ENCODE data around the gene MN1. TPM values are rescaled to one million over a fixed set of nuclear protein-coding genes. Genes with fewer than 3 reads are reported as not detected.

The MN1 gene
- total RNA-seq, 1 donor: 6.2 TPM

GRCh38 chr22:27846248-27846757, 44.7 kb upstream of the MN1 start:
- no peaks in the 10 kb centered on the region for H3K9me3 ChIP-seq (ENCODE audit: low read depth, low read length)

GRCh38 chr22:27845644-27846043, 44.1 kb upstream of the MN1 start:
- DNase-seq (ENCODE audit: insufficient read length, low spot score, missing footprints): no peak
- Histone ChIP-seq H3K4me1 (ENCODE audit: insufficient read depth, low read length) (peaks cover 9% of the 10 kb centered on the region), H4K20me1 (ENCODE audit: insufficient read depth, low read length) (no peaks in the 10 kb centered on the region), H3K79me2 (ENCODE audit: insufficient read depth, low read length) (no peaks in the 10 kb centered on the region), H3K27me3 (ENCODE audit: insufficient read depth, low read length) (no peaks in the 10 kb centered on the region), H3K9me3 (ENCODE audit: low read depth, low read length) (no peaks in the 10 kb centered on the region), H3K4me3 (ENCODE audit: insufficient read depth, low read length) (no peak overlapping the region), H3K36me3 (ENCODE audit: insufficient read depth, low read length) (peaks cover 15% of the 10 kb centered on the region), H3K27ac (ENCODE audit: low read depth, low read length) (no peak overlapping the region), H2AFZ (ENCODE audit: low read length) (no peak overlapping the region), H3K4me2 (ENCODE audit: insufficient read depth, low read length) (no peak overlapping the region)
- TF ChIP-seq CTCF (IDR thresholded peaks at IDR 0.05; ENCODE audit: extremely low read depth, low read depth, low read length): no peak

More at GRCh38 chr22:27846248-27846757, 44.7 kb upstream of the MN1 start:
- Histone ChIP-seq H3K79me2 (ENCODE audit: insufficient read depth, low read length) (no peaks in the 10 kb centered on the region), H3K27ac (ENCODE audit: low read depth, low read length) (no peak overlapping the region), H3K4me2 (ENCODE audit: insufficient read depth, low read length) (no peak overlapping the region), H2AFZ (ENCODE audit: low read length) (no peak overlapping the region), H3K36me3 (ENCODE audit: insufficient read depth, low read length) (peaks cover 21% of the 10 kb centered on the region), H3K27me3 (ENCODE audit: insufficient read depth, low read length) (no peaks in the 10 kb centered on the region), H3K4me3 (ENCODE audit: insufficient read depth, low read length) (no peak overlapping the region), H3K4me1 (ENCODE audit: insufficient read depth, low read length) (peaks cover 9% of the 10 kb centered on the region), H4K20me1 (ENCODE audit: insufficient read depth, low read length) (no peaks in the 10 kb centered on the region)
- no peak for DNase-seq (ENCODE audit: insufficient read length, low spot score, missing footprints)
- no peak for TF ChIP-seq CTCF (IDR thresholded peaks at IDR 0.05; ENCODE audit: extremely low read depth, low read depth, low read length)

- Histone ChIP-seq H2AFZ (ENCODE audit: low read length) (no peak overlapping the region), H3K4me3 (ENCODE audit: insufficient read depth, low read length) (no peak overlapping the region), H3K4me2 (ENCODE audit: insufficient read depth, low read length) (no peak overlapping the region), H3K36me3 (ENCODE audit: insufficient read depth, low read length) (peaks cover 14% of the 10 kb centered on the region), H3K27ac (ENCODE audit: low read depth, low read length) (no peak overlapping the region), H3K27me3 (ENCODE audit: insufficient read depth, low read length) (no peaks in the 10 kb centered on the region), H3K79me2 (ENCODE audit: insufficient read depth, low read length) (no peaks in the 10 kb centered on the region), H3K9me3 (ENCODE audit: low read depth, low read length) (no peaks in the 10 kb centered on the region), H3K4me1 (ENCODE audit: insufficient read depth, low read length) (peaks cover 6% of the 10 kb centered on the region), H4K20me1 (ENCODE audit: insufficient read depth, low read length) (no peaks in the 10 kb centered on the region)
- DNase-seq (ENCODE audit: insufficient read length, low spot score, missing footprints): no peak
- TF ChIP-seq CTCF (IDR thresholded peaks at IDR 0.05; ENCODE audit: extremely low read depth, low read depth, low read length): no peak
Observed at GRCh38 chr22:27844656-27845591, 43.4 kb upstream of the MN1 start.

GRCh38 chr22:27844256-27844655, 42.7 kb upstream of the MN1 start:
- Histone ChIP-seq H3K27me3 (ENCODE audit: insufficient read depth, low read length) (no peaks in the 10 kb centered on the region), H3K4me3 (ENCODE audit: insufficient read depth, low read length) (no peak overlapping the region), H3K36me3 (ENCODE audit: insufficient read depth, low read length) (peaks cover 14% of the 10 kb centered on the region), H3K79me2 (ENCODE audit: insufficient read depth, low read length) (no peaks in the 10 kb centered on the region), H3K9me3 (ENCODE audit: low read depth, low read length) (no peaks in the 10 kb centered on the region), H3K4me2 (ENCODE audit: insufficient read depth, low read length) (no peak overlapping the region), H2AFZ (ENCODE audit: low read length) (no peak overlapping the region), H3K4me1 (ENCODE audit: insufficient read depth, low read length) (no peaks in the 10 kb centered on the region), H3K27ac (ENCODE audit: low read depth, low read length) (no peak overlapping the region), H4K20me1 (ENCODE audit: insufficient read depth, low read length) (no peaks in the 10 kb centered on the region)
- no peak for TF ChIP-seq CTCF (IDR thresholded peaks at IDR 0.05; ENCODE audit: extremely low read depth, low read depth, low read length)
- no peak for DNase-seq (ENCODE audit: insufficient read length, low spot score, missing footprints)

All from osteoblast (primary cell).